HepG2 (cell line): ENCODE data around the gene ADAMTSL3. TPM values are rescaled to one million over a fixed set of nuclear protein-coding genes. Genes with fewer than 3 reads are reported as not detected.

Experiments used
- ATAC-seq: fragments of 200-7000 bp; cut with Tn5 transposase; 3 replicates; pipeline ENCODE4 v1.9.1; 2020; ENCODE audit warnings: mild to moderate bottlenecking, moderate library complexity
- BruUV-seq: library from RNA; stranded (reverse); fragments of 400-500 nt; replicated peaks from 2 replicates; lab custom pipeline; 2021; lab: Mats Ljungman, UMichigan
- CTCF ChIA-PET: fragments of 300-600 bp; formaldehyde crosslinking; extraction: SDS; loops from one replicate; lab custom pipeline; 2021; ENCODE audit warnings: low total read pairs, inconsistent platforms, low intra/inter-chr PET ratio; lab: Yijun Ruan, JAX
- POLR2A ChIA-PET: fragments of 350-600 bp; sonication (Branson Sonifier 250); formaldehyde crosslinking; loops from one replicate; lab custom pipeline; 2020; ENCODE audit warnings: antibody characterized with exemption, inconsistent platforms; lab: Yijun Ruan, JAX
- DNase-seq: peaks from one replicate; pipeline ENCODE4 v3.0.0-alpha.2; 2015; ENCODE audit warnings: low spot score
- FAIRE-seq: peaks from 3 replicates; lab custom pipeline; 2011; peaks lifted over from hg19 to GRCh38; lab: Jason Lieb, UNC
- H2AFZ ChIP-seq: one replicate; pipeline ENCODE4 v1.6.1; 2011; ENCODE audit warnings: low read length, inconsistent platforms
- H3K27ac ChIP-seq: fragments of 300-600 bp; 3 replicates; pipeline ENCODE4 v1.8.0; 2011; ENCODE audit warnings: mixed run types, mild to moderate bottlenecking, mixed read lengths, low read length, inconsistent platforms; ENCODE audit not compliant: insufficient read depth; ENCODE audit errors: extremely low read length
- H3K27me3 ChIP-seq, 2 experiments: fragments of 200-600 bp in 1 of 2; 2 replicates in 1 of 2; 3 replicates in 1 of 2; pipeline versions ENCODE4 v1.6.0 to v1.8.0; 2011; ENCODE audit warnings: low read length in 2 of 2, mild to moderate bottlenecking in 2 of 2, moderate library complexity in 2 of 2, inconsistent platforms in 1 of 2; ENCODE audit not compliant: insufficient read depth in 2 of 2, control insufficient read depth in 1 of 2
- H3K36me3 ChIP-seq, 2 experiments: fragments of 200-600 bp in 1 of 2; replicated peaks in 1 of 2; 2 replicates in 1 of 2; 3 replicates in 1 of 2; pipeline versions ENCODE4 v1.5.1 to v1.8.0; 2011; ENCODE audit warnings: low read length in 2 of 2, inconsistent platforms in 1 of 2; ENCODE audit not compliant: insufficient read depth in 2 of 2, control insufficient read depth in 1 of 2
- H3K4me1 ChIP-seq: 2 replicates; pipeline ENCODE4 v1.5.1; 2012; ENCODE audit warnings: low read length, inconsistent platforms; ENCODE audit not compliant: insufficient read depth
- H3K4me2 ChIP-seq: 2 replicates; pipeline ENCODE4 v1.6.0; 2011; ENCODE audit warnings: low read depth, low read length, inconsistent platforms
- H3K4me3 ChIP-seq, 3 experiments: fragments of 200-600 bp in 1 of 3; sonication (generic), shearing (Covaris generic) in 1 of 3; replicated peaks in 1 of 3; 2 replicates each; pipeline ENCODE4 v1.5.1; 2011 to 2016; ENCODE audit warnings: low read length in 3 of 3, inconsistent platforms in 2 of 3, low read depth in 2 of 3, mild to moderate bottlenecking in 2 of 3, control low read depth in 1 of 3, mixed read lengths in 1 of 3; ENCODE audit not compliant: insufficient read depth in 1 of 3
- H3K79me2 ChIP-seq: one replicate; pipeline ENCODE4 v1.6.1; 2011; ENCODE audit warnings: low read length, inconsistent platforms; ENCODE audit not compliant: insufficient read depth
- H3K9ac ChIP-seq: 2 replicates; pipeline ENCODE4 v1.6.0; 2011; ENCODE audit warnings: mild to moderate bottlenecking, low read depth, low read length, inconsistent platforms; ENCODE audit not compliant: insufficient read depth
- H3K9me3 ChIP-seq: 2 replicates; pipeline ENCODE4 v1.5.1; 2012; ENCODE audit warnings: mild to moderate bottlenecking, low read length
- H4K20me1 ChIP-seq: 2 replicates; pipeline ENCODE4 v1.6.0; 2011; ENCODE audit warnings: inconsistent platforms, mild to moderate bottlenecking, low read length, moderate library complexity; ENCODE audit not compliant: insufficient read depth
- ELF1 ChIP-seq: sonication (generic); formaldehyde crosslinking; IDR thresholded peaks from 2 replicates; pipeline ENCODE4 v1.4.0; 2020; ENCODE audit warnings: missing genetic modification reagents
- HES4 ChIP-seq: sonication (generic); formaldehyde crosslinking; IDR thresholded peaks from 2 replicates; pipeline ENCODE4 v1.9.0; 2021; ENCODE audit warnings: mild to moderate bottlenecking, missing genetic modification reagents, borderline replicate concordance
- JUNB ChIP-seq: sonication (generic); formaldehyde crosslinking; IDR thresholded peaks from 2 replicates; pipeline ENCODE4 v1.8.0; 2022; ENCODE audit warnings: missing genetic modification reagents, mild to moderate bottlenecking, borderline replicate concordance
- NAIF1 ChIP-seq: sonication (generic); formaldehyde crosslinking; IDR thresholded peaks from 2 replicates; pipeline ENCODE4 v1.5.0; 2020; ENCODE audit warnings: mild to moderate bottlenecking, missing genetic modification reagents, borderline replicate concordance
- NCOA1 ChIP-seq: sonication (generic); formaldehyde crosslinking; IDR thresholded peaks from 2 replicates; pipeline ENCODE4 v1.9.0; 2021; ENCODE audit warnings: missing genetic modification reagents
- SIN3A ChIP-seq: IDR thresholded peaks from 2 replicates; pipeline ENCODE4 v1.6.1; 2011; ENCODE audit warnings: low read depth, mild to moderate bottlenecking, control low read depth, low read length, borderline replicate concordance
- TAF15 ChIP-seq: fragments of 200-400 bp; formaldehyde crosslinking; IDR thresholded peaks from one replicate; pipeline ENCODE4 v1.6.1; 2018; ENCODE audit warnings: mild to moderate bottlenecking, low read depth, low read length; ENCODE audit not compliant: poor library complexity, severe bottlenecking
- ZMYM4 ChIP-seq: sonication (generic); formaldehyde crosslinking; IDR thresholded peaks from 2 replicates; pipeline ENCODE4 v1.8.1; 2023; ENCODE audit warnings: mild to moderate bottlenecking, missing genetic modification reagents
- ZNF598 ChIP-seq: sonication (generic); formaldehyde crosslinking; IDR thresholded peaks from 2 replicates; pipeline ENCODE4 v1.5.1; 2020; ENCODE audit warnings: mild to moderate bottlenecking, missing genetic modification reagents, borderline replicate concordance
- WGBS: methylation state at CpG from one replicate; pipeline ENCODE4 v1.1.6; 2017; ENCODE audit warnings: low lambda C conversion rate; 5-methylcytosine and 5-hydroxymethylcytosine counted together
- in situ Hi-C: cut with HindIII; loops from 2 replicates; pipeline ENCODE4 v1.10.0; 2017; ENCODE audit warnings: low pct_unique_long_range_greater_than_20kb; ENCODE audit not compliant: extremely low pct_ligation_motif_present
- intact Hi-C: fragments of 100-400 bp; cut with micrococcal nuclease; formaldehyde crosslinking; loops from one replicate; pipeline ENCODE4 v1.10.0; 2022; ENCODE audit not compliant: unreplicated experiment
- polyA plus RNA-seq, 8 experiments: library from polyadenylated mRNA; depleted of rRNA in 3 of 8; stranded (reverse) in 7 of 8; unstranded in 1 of 8; fragments of >200 nt; fragmentation: Illumina TruSeq in 4 of 8; extraction: Trizol in 4 of 8; gene quantifications; 2 replicates each; pipeline versions ENCODE4 v1.2.1 to v1.2.3, GENCODE V29; 2011 to 2016; ENCODE audit warnings: low read depth in 4 of 8, missing spikeins in 1 of 8, mixed read lengths in 1 of 8; ENCODE audit not compliant: insufficient read depth in 1 of 8
- total RNA-seq, 5 experiments: library from RNA; depleted of rRNA; stranded (reverse); fragments of >200 nt; fragmentation: Illumina TruSeq; extraction: Trizol; gene quantifications; 2 replicates each; pipeline ENCODE4 v1.2.3, GENCODE V29; 2016; ENCODE audit warnings: low read depth in 1 of 5
- TF ChIP-seq, protein P1 (sequence below), 2 experiments: sonication (generic) in 1 of 2; formaldehyde crosslinking in 1 of 2; IDR thresholded peaks; 2 replicates each; pipeline versions ENCODE4 v1.4.0 to v1.6.1; 2018 to 2020; ENCODE audit warnings: missing genetic modification reagents in 2 of 2, borderline replicate concordance in 1 of 2, low read depth in 1 of 2, mild to moderate bottlenecking in 1 of 2, missing biosample characterization in 1 of 2
- TF ChIP-seq, protein P2 (sequence below): sonication (generic); formaldehyde crosslinking; IDR thresholded peaks from 2 replicates; pipeline ENCODE4 v1.5.1; 2020; ENCODE audit warnings: missing genetic modification reagents, mild to moderate bottlenecking, borderline replicate concordance

ADAMTSL3 gene
- total and polyA plus RNA-seq, 2 of the 13 experiments (the other 11 are each of a cell fraction or from before 2014, with no cell fraction given) = 0.04 to 0.09 TPM

DNA sequence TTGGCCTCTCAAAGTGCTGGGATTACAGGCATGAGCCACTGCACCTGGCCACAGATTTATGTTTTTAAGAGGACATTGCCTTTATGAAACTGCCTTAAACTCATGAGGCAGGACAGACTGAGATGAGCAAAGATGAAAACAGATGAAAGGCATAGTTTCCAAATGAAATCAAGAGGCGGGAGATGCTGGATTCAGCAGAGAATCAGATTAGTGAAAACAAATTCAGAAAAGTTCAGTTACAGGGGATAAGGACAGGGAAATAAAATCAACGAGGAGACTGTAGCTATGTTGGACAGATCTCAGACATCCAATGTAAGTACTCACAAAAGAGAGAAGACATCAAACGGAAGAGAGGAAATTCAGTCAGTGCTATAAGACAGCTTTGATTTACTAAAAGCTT is 68.1 kb downstream of the ADAMTSL3 start:
- no TSS peak for BruUV-seq
- ATAC-seq (no peak), FAIRE-seq (no peak), DNase-seq (no peak)
- H3K27me3 ChIP-seq = no peaks in the 10 kb centered on the region
- H3K4me2 ChIP-seq = no peak overlapping the region
- CTCF ChIA-PET = no interaction called here
- POLR2A ChIA-PET = no interaction called here
- in situ Hi-C loops (no loop called here), intact Hi-C loops (no loop called here)
- H3K9ac ChIP-seq = no peak overlapping the region
- H3K36me3 ChIP-seq = no peaks in the 10 kb centered on the region
- H3K27ac ChIP-seq = no peak overlapping the region
- TF ChIP-seq ELF1 (CRISPR knock-in tag) (no peak), SIN3A (no peak), NAIF1 (CRISPR knock-in tag) (no peak)
- 0% methylated on average over 3 of the region's 3 CpGs for WGBS
- H3K79me2 ChIP-seq = no peaks in the 10 kb centered on the region
- no peaks in the 10 kb centered on the region for H4K20me1 ChIP-seq
- no peaks in the 10 kb centered on the region for H3K9me3 ChIP-seq
- no peak overlapping the region for H2AFZ ChIP-seq
- no peak overlapping the region for H3K4me3 ChIP-seq
- no peaks in the 10 kb centered on the region for H3K4me1 ChIP-seq

DNA sequence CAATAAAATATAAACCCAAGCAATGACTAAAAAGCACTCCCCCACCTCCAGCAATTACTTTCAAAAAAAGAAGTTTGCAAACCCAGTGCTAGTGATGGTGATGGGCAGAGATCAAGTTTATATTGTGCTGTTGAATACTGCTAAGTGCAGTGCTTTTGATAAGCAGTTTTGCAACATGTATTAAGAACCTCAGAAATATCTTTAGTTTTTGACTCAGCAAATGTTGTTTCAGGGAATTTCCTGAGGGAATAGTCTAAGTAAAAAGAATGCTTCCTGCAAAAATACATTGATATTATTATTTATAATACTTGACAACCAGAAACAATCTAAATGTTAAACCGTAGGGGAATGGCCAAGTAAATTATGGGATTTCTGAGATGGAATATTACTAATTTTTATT is 69.3 kb downstream of the ADAMTSL3 start:
- Histone ChIP-seq H2AFZ (no peak overlapping the region), H3K27me3 (no peaks in the 10 kb centered on the region), H3K4me1 (no peaks in the 10 kb centered on the region), H3K9me3 (no peaks in the 10 kb centered on the region), H3K79me2 (no peaks in the 10 kb centered on the region), H3K4me2 (no peak overlapping the region), H3K27ac (no peak overlapping the region), H3K9ac (no peak overlapping the region), H3K36me3 (no peaks in the 10 kb centered on the region), H3K4me3 (no peak overlapping the region), H4K20me1 (no peaks in the 10 kb centered on the region)
- no peak for DNase-seq
- POLR2A ChIA-PET = no interaction called here
- intact Hi-C loops (no loop called here), in situ Hi-C loops (no loop called here)
- no TSS peak for BruUV-seq
- WGBS = 4% methylated on average over 1 of the region's 1 CpG
- no peak for ATAC-seq
- FAIRE-seq = no peak
- TF ChIP-seq, protein P1, sequence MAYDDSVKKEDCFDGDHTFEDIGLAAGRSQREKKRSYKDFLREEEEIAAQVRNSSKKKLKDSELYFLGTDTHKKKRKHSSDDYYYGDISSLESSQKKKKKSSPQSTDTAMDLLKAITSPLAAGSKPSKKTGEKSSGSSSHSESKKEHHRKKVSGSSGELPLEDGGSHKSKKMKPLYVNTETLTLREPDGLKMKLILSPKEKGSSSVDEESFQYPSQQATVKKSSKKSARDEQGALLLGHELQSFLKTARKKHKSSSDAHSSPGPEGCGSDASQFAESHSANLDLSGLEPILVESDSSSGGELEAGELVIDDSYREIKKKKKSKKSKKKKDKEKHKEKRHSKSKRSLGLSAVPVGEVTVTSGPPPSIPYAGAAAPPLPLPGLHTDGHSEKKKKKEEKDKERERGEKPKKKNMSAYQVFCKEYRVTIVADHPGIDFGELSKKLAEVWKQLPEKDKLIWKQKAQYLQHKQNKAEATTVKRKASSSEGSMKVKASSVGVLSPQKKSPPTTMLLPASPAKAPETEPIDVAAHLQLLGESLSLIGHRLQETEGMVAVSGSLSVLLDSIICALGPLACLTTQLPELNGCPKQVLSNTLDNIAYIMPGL (CRISPR knock-in tag; IDR thresholded peaks at IDR 0.05; ENCODE audit: borderline replicate concordance in 1 of 2, low read depth in 1 of 2) = no peak
- TF ChIP-seq, protein P2, sequence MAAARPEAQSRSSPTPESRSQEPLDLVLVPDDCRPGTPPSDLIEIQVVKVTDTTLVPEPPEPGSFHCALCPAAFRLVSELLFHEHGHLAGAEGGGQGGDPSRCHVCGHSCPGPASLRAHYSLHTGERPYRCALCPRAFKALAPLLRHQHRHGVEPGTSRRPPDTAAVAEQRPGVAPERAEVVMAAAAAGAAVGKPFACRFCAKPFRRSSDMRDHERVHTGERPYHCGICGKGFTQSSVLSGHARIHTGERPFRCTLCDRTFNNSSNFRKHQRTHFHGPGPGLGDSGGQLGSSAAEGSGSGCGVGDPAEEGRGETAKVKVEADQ (CRISPR knock-in tag) = no peak
- no peak for TF ChIP-seq JUNB (CRISPR knock-in tag)
- no peak for TF ChIP-seq ZNF598 (CRISPR knock-in tag)
- no peak for TF ChIP-seq HES4 (CRISPR knock-in tag)
- no peak for TF ChIP-seq NCOA1 (CRISPR knock-in tag)
- TF ChIP-seq TAF15 = no peak
- no peak for TF ChIP-seq ZMYM4 (CRISPR knock-in tag)
- CTCF ChIA-PET = no interaction called here
